Upper lobe of right lung (tissue), 1 donor: Measurements from ENCODE around the gene GPR152. TPM values are rescaled to one million over a fixed set of nuclear protein-coding genes. Genes with fewer than 3 reads are reported as not detected.
"Not testable (repeated sequence)": the region's sequence is repeated elsewhere in the genome, so short reads cannot be mapped to it uniquely, and the experiment has no call there.

ENCODE experiments used
- ATAC-seq: fragments of 200-7000 bp; cut with Tn5 transposase; one replicate; pipeline ENCODE4 v1.9.1; 2020; ENCODE audit warnings: mild to moderate bottlenecking, moderate library complexity
- DNase-seq: peaks from one replicate; pipeline ENCODE4 v3.0.0-alpha.2; 2020
- H3K27ac ChIP-seq: fragments of 200-600 bp; one replicate; pipeline ENCODE4 v1.8.0; 2022
- H3K27me3 ChIP-seq: fragments of 200-600 bp; one replicate; pipeline ENCODE4 v1.8.0; 2022; ENCODE audit warnings: mild to moderate bottlenecking
- H3K36me3 ChIP-seq: fragments of 200-600 bp; one replicate; pipeline ENCODE4 v1.8.0; 2022
- H3K4me1 ChIP-seq: fragments of 200-600 bp; one replicate; pipeline ENCODE4 v1.8.0; 2022
- H3K4me3 ChIP-seq: fragments of 200-600 bp; one replicate; pipeline ENCODE4 v1.8.0; 2022; ENCODE audit warnings: mild to moderate bottlenecking
- H3K9me3 ChIP-seq: fragments of 200-600 bp; one replicate; pipeline ENCODE4 v1.8.0; 2022
- CTCF ChIP-seq: fragments of 200-600 bp; IDR thresholded peaks from one replicate; pipeline ENCODE4 v1.8.0; 2022; ENCODE audit warnings: antibody characterized with exemption
- intact Hi-C: fragments of 100-400 bp; cut with DNase I; formaldehyde crosslinking; loops from one replicate; pipeline ENCODE4 v1.11.0; 2022
- total RNA-seq: library from RNA; stranded (reverse); fragmentation: NEBNext Ultra II Directional; extraction: Animal tissue kit (Norgen Biotek cat#: 25700); gene quantifications from one replicate; pipeline ENCODE4 v1.2.1, GENCODE V29; 2021
- donor health status: DM: no; HTN: yes; CAD: no; lungs with severe emphysema.

Gene GPR152
- total RNA-seq, 1 donor from 2014 or later: not detected

- Histone ChIP-seq H3K27ac (peak overlapping the region; percentile 3), H3K4me3 (no peak overlapping the region), H3K9me3 (no peaks in the 10 kb centered on the region), H3K4me1 (peaks cover 11% of the 10 kb centered on the region), H3K27me3 (no peaks in the 10 kb centered on the region), H3K36me3 (peaks cover 57% of the 10 kb centered on the region)
- DNase-seq: no peak
- intact Hi-C loops: no loop called here
- no peak for TF ChIP-seq CTCF
- no peak for ATAC-seq
These were observed 19.7 kb downstream of the GPR152 start for GRCh38 chr11:67432655-67433349.

GRCh38 chr11:67431346-67432249 lies 20.9 kb downstream of the GPR152 start:
- H3K27ac ChIP-seq: no peak overlapping the region
- H3K4me3 ChIP-seq: no peak overlapping the region
- TF ChIP-seq CTCF: no peak
- no peaks in the 10 kb centered on the region for H3K27me3 ChIP-seq
- DNase-seq (no peak), ATAC-seq (no peak)
- H3K36me3 ChIP-seq: peaks cover 52% of the 10 kb centered on the region
- intact Hi-C loops: no loop called here
- no peaks in the 10 kb centered on the region for H3K9me3 ChIP-seq
- H3K4me1 ChIP-seq: peaks cover 17% of the 10 kb centered on the region

GRCh38 chr11:67429722-67430121 lies 22.8 kb downstream of the GPR152 start:
- Histone ChIP-seq H3K36me3 (peaks cover 42% of the 10 kb centered on the region), H3K4me1 (peaks cover 17% of the 10 kb centered on the region), H3K27ac (no peak overlapping the region), H3K27me3 (no peaks in the 10 kb centered on the region), H3K4me3 (no peak overlapping the region), H3K9me3 (no peaks in the 10 kb centered on the region)
- intact Hi-C loops: no loop called here
- DNase-seq (no peak), ATAC-seq (no peak)
- TF ChIP-seq CTCF: no peak

GRCh38 chr11:67429038-67429668 lies 23.4 kb downstream of the GPR152 start:
- no peak for TF ChIP-seq CTCF
- peak overlapping the region; percentile 88 for H3K4me3 ChIP-seq
- H3K4me1 ChIP-seq: peaks cover 17% of the 10 kb centered on the region
- peaks cover 36% of the 10 kb centered on the region for H3K36me3 ChIP-seq
- H3K9me3 ChIP-seq: no peaks in the 10 kb centered on the region
- ATAC-seq: no peak
- intact Hi-C loops: no loop called here
- DNase-seq: no peak
- H3K27ac ChIP-seq: peak overlapping the region; percentile 92
- H3K27me3 ChIP-seq: no peaks in the 10 kb centered on the region

GRCh38 chr11:67428052-67429001 lies 24.2 kb downstream of the GPR152 start, which contains the start of gene RPS6KB2:
Gene RPS6KB2, plus strand, starts transcription at chr11:67428494. Its CDS starts 52 bp downstream, at chr11:67428546.
- Histone ChIP-seq H3K27me3 (no peaks in the 10 kb centered on the region), H3K4me3 (peak within 1 kb of the TSS; percentile 88), H3K9me3 (no peaks in the 10 kb centered on the region), H3K4me1 (peaks cover 17% of the 10 kb centered on the region), H3K36me3 (peaks cover 28% of the 10 kb centered on the region), H3K27ac (peak within 1 kb of the TSS; percentile 92)
- DNase-seq (peak; percentile 99), ATAC-seq (peak; percentile 96)
- intact Hi-C loops: no loop called here
- TF ChIP-seq CTCF: no peak

- DNase-seq, intact Hi-C loops, H3K27me3 ChIP-seq, ATAC-seq, H3K9me3 ChIP-seq: not testable (repeated sequence)
- Histone ChIP-seq H3K4me1 (peaks cover 17% of the 10 kb centered on the region), H3K27ac (peak overlapping the region; percentile 92), H3K4me3 (peak overlapping the region; percentile 88), H3K36me3 (peaks cover 19% of the 10 kb centered on the region)
These were observed 25.1 kb downstream of the GPR152 start for GRCh38 chr11:67427364-67427859.
